ENCODE data around the gene MS4A10. TPM values are rescaled to one million over a fixed set of nuclear protein-coding genes. Genes with fewer than 3 reads are reported as not detected.
A peak's percentile ranks its signal among the peaks of the same experiment; 100 is the strongest.

Gene MS4A10
- total and polyA plus RNA-seq, 9 of the 15 experiments (the other 6 are each of a cell fraction or from before 2014, with no cell fraction given): not detected

- TF ChIP-seq ZNF175 (CRISPR knock-in tag; IDR thresholded peaks at IDR 0.05; ENCODE audit: low read depth) (no peak), ATF3 (IDR thresholded peaks at IDR 0.05) (peak; percentile 83; the same call in 1 of the 2 replicates), ATF3 (CRISPR knock-in tag; conservative IDR thresholded peaks at IDR 0.05) (0 out of 2 replicates have a peak, but pooled peaks have one; percentile 43), KLF10 (CRISPR knock-in tag; IDR thresholded peaks at IDR 0.05) (no peak), ELF4 (CRISPR knock-in tag; IDR thresholded peaks at IDR 0.05) (peak; percentile 43; the same call in 1 of the 2 replicates), BRCA1 (IDR thresholded peaks at IDR 0.05) (no peak), BRCA1 (CRISPR knock-in tag; IDR thresholded peaks at IDR 0.05) (no peak), MTA3 (IDR thresholded peaks at IDR 0.05; ENCODE audit: borderline replicate concordance) (peak; percentile 54; the same call in 1 of the 2 replicates), CREBBP (IDR thresholded peaks at IDR 0.05; ENCODE audit: low read depth, low read length) (no peak), RERE (CRISPR knock-in tag; IDR thresholded peaks at IDR 0.05; ENCODE audit: borderline replicate concordance) (no peak), ZNF511 (CRISPR knock-in tag; IDR thresholded peaks at IDR 0.05) (no peak), ZNF232 (CRISPR knock-in tag; IDR thresholded peaks at IDR 0.05) (no peak), PTTG1 (tag; IDR thresholded peaks at IDR 0.05; ENCODE audit: low read depth) (no peak), ZNF79 (CRISPR knock-in tag; IDR thresholded peaks at IDR 0.05; ENCODE audit: low read depth) (no peak), PPARD (CRISPR knock-in tag; IDR thresholded peaks at IDR 0.05) (no peak), MNT (conservative IDR thresholded peaks at IDR 0.05) (peak; percentile 100), NFATC3 (IDR thresholded peaks at IDR 0.05) (no peak), TAF7 (tag; IDR thresholded peaks at IDR 0.05) (no peak), PCBP2 (IDR thresholded peaks at IDR 0.05; ENCODE audit: low read depth, low read length, poor library complexity, severe bottlenecking) (no peak), ZNF146 (CRISPR knock-in tag; IDR thresholded peaks at IDR 0.05; ENCODE audit: unreplicated experiment) (no peak)
Measured at GRCh38 chr11:60841797-60842667, 56.9 kb downstream of the MS4A10 start, which contains the start of gene CCDC86 (continued).
